Testis (tissue), 2 donors: ENCODE results near the gene CKAP4.

ENCODE experiments used
- CTCF ChIP-seq, 3 experiments: fragments of 450-650 bp in 2 of 3; fragments of 200-600 bp in 1 of 3; sonication (generic) in 1 of 3; IDR thresholded peaks; one replicate each; pipeline ENCODE4 v1.5.1; 2016 to 2019; ENCODE audit warnings: antibody characterized with exemption in 3 of 3, mild to moderate bottlenecking in 2 of 3, moderate library complexity in 1 of 3
- POLR2A ChIP-seq: fragments of 450-650 bp; IDR thresholded peaks from one replicate; pipeline ENCODE4 v1.6.1; 2017; ENCODE audit warnings: antibody characterized with exemption, mild to moderate bottlenecking, moderate library complexity

DNA sequence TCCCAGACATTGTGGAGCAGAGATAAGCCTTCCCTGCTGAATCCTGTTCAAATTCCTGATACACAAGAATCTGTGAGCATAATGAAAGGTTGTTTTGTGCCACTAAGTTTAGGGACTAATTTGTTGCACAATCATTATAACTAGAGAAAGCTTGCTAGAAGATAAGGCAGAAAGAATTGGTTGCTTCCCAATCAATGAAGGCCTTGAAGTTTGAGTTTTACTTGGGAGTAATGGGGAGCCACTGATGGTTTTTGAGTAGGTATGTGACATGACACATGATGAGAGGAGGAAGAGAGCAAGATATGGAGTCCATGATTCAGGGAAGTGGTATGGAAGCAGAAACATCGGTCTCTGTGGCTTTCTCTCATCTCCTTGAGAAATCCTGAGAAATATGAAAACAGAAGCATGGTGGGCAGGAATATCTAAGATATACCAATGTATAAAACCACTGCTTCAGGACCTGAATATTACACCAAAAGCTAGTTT is 41.4 kb upstream of the CKAP4 start:
- TF ChIP-seq CTCF (IDR thresholded peaks at IDR 0.05): no peak
- no peak for TF ChIP-seq POLR2A
